SK-N-MC (cell line): ENCODE results near the gene PRKCG.

Source experiments
- DNase-seq: peaks from one replicate; pipeline ENCODE4 v3.0.0-alpha.2; 2011; ENCODE audit warnings: low read depth, low spot score
- H3K27ac ChIP-seq: fragments of 200-600 bp; sonication (generic); 2 replicates; pipeline ENCODE4 v1.5.1; 2016; ENCODE audit warnings: mixed run types
- H3K36me3 ChIP-seq: fragments of 200-600 bp; sonication (generic); 2 replicates; pipeline ENCODE4 v1.6.1; 2017; ENCODE audit warnings: antibody characterized with exemption, low read length, mixed read lengths; ENCODE audit not compliant: insufficient read depth
- H3K4me3 ChIP-seq: fragments of 200-600 bp; sonication (generic); 2 replicates; pipeline ENCODE4 v1.5.1; 2016
- H3K9ac ChIP-seq: fragments of 200-600 bp; sonication (generic); 2 replicates; pipeline ENCODE4 v1.8.0; 2017; ENCODE audit warnings: mixed run types, mixed read lengths; ENCODE audit not compliant: insufficient read length
- H3K9me3 ChIP-seq: fragments of 200-600 bp; sonication (generic); 2 replicates; pipeline ENCODE4 v1.6.1; 2017; ENCODE audit warnings: low read depth, mild to moderate bottlenecking, antibody characterized with exemption, low read length, moderate library complexity, mixed read lengths
- EZH2 ChIP-seq: fragments of 200-600 bp; sonication (generic); IDR thresholded peaks from one replicate; pipeline ENCODE4 v1.6.1; 2017; ENCODE audit warnings: antibody characterized with exemption
- FOXP2 ChIP-seq: optimal IDR thresholded peaks from 2 replicates; pipeline ENCODE3; 2011; ENCODE audit warnings: mild to moderate bottlenecking, moderate library complexity; ENCODE audit not compliant: insufficient read depth; ENCODE audit errors: extremely low read length, control extremely low read depth
- POLR2AphosphoS5 ChIP-seq: IDR thresholded peaks from 2 replicates; pipeline ENCODE4 v1.6.1; 2012; ENCODE audit warnings: mild to moderate bottlenecking, low read depth, low read length, borderline replicate concordance

The PRKCG gene

GRCh38 chr19:53910170-53910518 is 28.1 kb downstream of the PRKCG start:
- Histone ChIP-seq H3K36me3 (no peaks in the 10 kb centered on the region), H3K9ac (no peak overlapping the region), H3K9me3 (no peaks in the 10 kb centered on the region), H3K4me3 (no peak overlapping the region), H3K27ac (no peak overlapping the region)
- TF ChIP-seq FOXP2 (no peak), POLR2AphosphoS5 (no peak), EZH2 (no peak)
- DNase-seq = no peak

GRCh38 chr19:53912653-53913052 is 30.7 kb downstream of the PRKCG start:
- H3K27ac ChIP-seq = no peak overlapping the region
- no peaks in the 10 kb centered on the region for H3K36me3 ChIP-seq
- DNase-seq = no peak
- no peak for TF ChIP-seq POLR2AphosphoS5
- no peak for TF ChIP-seq FOXP2
- no peak for TF ChIP-seq EZH2
- H3K9ac ChIP-seq = no peak overlapping the region
- no peak overlapping the region for H3K4me3 ChIP-seq
- H3K9me3 ChIP-seq = no peaks in the 10 kb centered on the region

GRCh38 chr19:53915000-53915399 is 33.0 kb downstream of the PRKCG start:
- Histone ChIP-seq H3K4me3 (no peak overlapping the region), H3K36me3 (no peaks in the 10 kb centered on the region), H3K27ac (no peak overlapping the region), H3K9me3 (no peaks in the 10 kb centered on the region), H3K9ac (no peak overlapping the region)
- TF ChIP-seq EZH2 (no peak), POLR2AphosphoS5 (no peak), FOXP2 (no peak)
- DNase-seq = no peak

- H3K27ac ChIP-seq = no peak overlapping the region
- H3K9me3 ChIP-seq = no peaks in the 10 kb centered on the region
- DNase-seq = no peak
- TF ChIP-seq EZH2 (no peak), FOXP2 (no peak), POLR2AphosphoS5 (no peak)
- no peak overlapping the region for H3K4me3 ChIP-seq
- H3K36me3 ChIP-seq = no peaks in the 10 kb centered on the region
- no peak overlapping the region for H3K9ac ChIP-seq
These were observed 34.0 kb downstream of the PRKCG start for GRCh38 chr19:53916004-53916403.

GRCh38 chr19:53917356-53917755 is 35.4 kb downstream of the PRKCG start:
- no peak overlapping the region for H3K4me3 ChIP-seq
- no peaks in the 10 kb centered on the region for H3K36me3 ChIP-seq
- no peaks in the 10 kb centered on the region for H3K9me3 ChIP-seq
- TF ChIP-seq POLR2AphosphoS5 = no peak
- no peak for TF ChIP-seq FOXP2
- TF ChIP-seq EZH2 = no peak
- H3K27ac ChIP-seq = no peak overlapping the region
- no peak overlapping the region for H3K9ac ChIP-seq
- DNase-seq = no peak

- no peak for DNase-seq
- Histone ChIP-seq H3K27ac (no peak overlapping the region), H3K9ac (no peak overlapping the region), H3K9me3 (no peaks in the 10 kb centered on the region), H3K4me3 (no peak overlapping the region), H3K36me3 (no peaks in the 10 kb centered on the region)
- TF ChIP-seq EZH2 = no peak
- no peak for TF ChIP-seq FOXP2
- TF ChIP-seq POLR2AphosphoS5 = no peak
These were observed 45.7 kb downstream of the PRKCG start for GRCh38 chr19:53927739-53928138.

GRCh38 chr19:53936029-53936428 is 54.0 kb downstream of the PRKCG start:
- Histone ChIP-seq H3K27ac (no peak overlapping the region), H3K9ac (no peak overlapping the region), H3K9me3 (no peaks in the 10 kb centered on the region), H3K4me3 (no peak overlapping the region), H3K36me3 (no peaks in the 10 kb centered on the region)
- DNase-seq = no peak
- no peak for TF ChIP-seq FOXP2
- no peak for TF ChIP-seq EZH2
- TF ChIP-seq POLR2AphosphoS5 = no peak

GRCh38 chr19:53942001-53942786 is 60.2 kb downstream of the PRKCG start:
- Histone ChIP-seq H3K36me3 (no peaks in the 10 kb centered on the region), H3K9me3 (no peaks in the 10 kb centered on the region), H3K9ac (no peak overlapping the region), H3K4me3 (no peak overlapping the region), H3K27ac (no peak overlapping the region)
- TF ChIP-seq POLR2AphosphoS5 (no peak), EZH2 (no peak), FOXP2 (no peak)
- no peak for DNase-seq

- Histone ChIP-seq H3K36me3 (no peaks in the 10 kb centered on the region), H3K9me3 (no peaks in the 10 kb centered on the region), H3K27ac (no peak overlapping the region), H3K9ac (no peak overlapping the region), H3K4me3 (no peak overlapping the region)
- no peak for DNase-seq
- TF ChIP-seq POLR2AphosphoS5 (no peak), FOXP2 (no peak), EZH2 (no peak)
These were observed 62.4 kb downstream of the PRKCG start for GRCh38 chr19:53944416-53944815.
